GM12801 (cell line): Measurements from ENCODE around the gene UFC1.

ENCODE experiments used
- CTCF ChIP-seq: IDR thresholded peaks from one replicate; pipeline ENCODE4 v1.5.1; 2011; ENCODE audit warnings: control low read depth; ENCODE audit not compliant: insufficient read length; ENCODE audit errors: extremely low read depth

Gene UFC1

GRCh38 chr1:161179698-161180097 is 25.9 kb downstream of the UFC1 start:
- no peak for TF ChIP-seq CTCF

GRCh38 chr1:161180639-161181038 is 26.9 kb downstream of the UFC1 start:
- TF ChIP-seq CTCF = no peak

DNA sequence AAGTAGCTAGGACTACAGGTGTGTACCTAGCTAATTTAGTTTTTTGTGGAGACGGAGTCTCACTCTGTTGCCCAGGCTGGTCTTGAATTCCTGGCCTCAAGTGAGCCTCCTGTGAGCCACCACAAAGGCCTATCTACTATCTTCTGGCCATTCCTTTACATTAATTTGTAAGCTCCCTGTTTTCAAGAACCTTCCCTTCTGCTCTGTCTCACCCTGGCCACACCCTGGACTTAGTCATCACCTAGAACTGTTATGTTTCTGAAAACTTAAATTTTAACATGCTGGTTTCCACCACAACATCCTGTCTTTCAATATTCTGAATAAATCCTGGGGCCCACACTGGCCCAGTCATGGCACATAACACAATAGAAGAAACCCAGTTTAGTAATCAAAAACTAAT is 28.4 kb downstream of the UFC1 start:
- no peak for TF ChIP-seq CTCF

DNA sequence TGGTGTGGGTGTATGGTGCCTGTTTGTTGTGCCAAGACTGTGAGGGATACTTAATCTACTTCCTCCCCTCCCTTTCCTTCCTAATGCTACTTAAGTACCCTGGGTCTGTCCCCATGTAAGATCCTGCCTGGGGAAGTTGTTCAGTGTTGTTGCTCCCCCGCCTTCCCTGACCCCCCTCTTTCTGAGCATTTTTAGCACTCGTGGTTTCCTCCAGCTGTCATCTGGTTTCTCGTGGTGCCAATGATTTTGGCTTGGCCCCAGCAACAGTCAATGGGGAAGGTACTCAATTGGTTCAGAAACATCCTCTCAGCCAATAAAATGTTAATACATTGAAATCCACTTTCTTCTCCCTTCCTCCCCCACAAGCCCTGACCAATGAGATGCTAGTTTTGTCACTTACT is 31.5 kb downstream of the UFC1 start:
- TF ChIP-seq CTCF = no peak

DNA sequence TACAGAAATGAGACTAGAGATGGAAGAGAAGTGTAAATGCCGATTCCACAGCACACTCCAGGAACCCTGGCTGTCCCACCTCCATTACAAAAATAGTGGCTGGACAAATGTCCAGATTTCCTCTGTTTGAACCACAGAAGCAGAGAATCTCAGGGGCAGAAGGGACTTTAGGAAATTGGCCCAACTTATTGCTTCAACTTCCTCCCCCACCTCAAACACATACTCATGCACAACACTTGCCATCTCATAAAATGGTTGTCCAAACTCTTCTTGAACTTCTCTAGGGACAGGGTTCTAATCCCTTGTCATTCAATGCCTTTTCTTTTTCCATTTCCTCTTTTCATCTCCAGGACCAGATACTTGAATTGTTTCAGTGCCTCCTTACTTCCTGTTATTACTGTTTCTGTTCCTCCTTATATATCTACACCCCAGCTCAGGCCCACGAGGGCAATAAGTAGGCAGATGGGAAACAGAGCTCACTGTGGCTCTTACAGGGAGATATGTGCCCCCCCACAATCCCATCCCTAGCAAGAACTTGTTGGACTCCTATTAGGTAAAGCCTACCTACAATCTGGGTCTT is 32.0 kb downstream of the UFC1 start:
- no peak for TF ChIP-seq CTCF

- TF ChIP-seq CTCF = no peak
Measured at GRCh38 chr1:161187311-161187710, 33.5 kb downstream of the UFC1 start.

DNA sequence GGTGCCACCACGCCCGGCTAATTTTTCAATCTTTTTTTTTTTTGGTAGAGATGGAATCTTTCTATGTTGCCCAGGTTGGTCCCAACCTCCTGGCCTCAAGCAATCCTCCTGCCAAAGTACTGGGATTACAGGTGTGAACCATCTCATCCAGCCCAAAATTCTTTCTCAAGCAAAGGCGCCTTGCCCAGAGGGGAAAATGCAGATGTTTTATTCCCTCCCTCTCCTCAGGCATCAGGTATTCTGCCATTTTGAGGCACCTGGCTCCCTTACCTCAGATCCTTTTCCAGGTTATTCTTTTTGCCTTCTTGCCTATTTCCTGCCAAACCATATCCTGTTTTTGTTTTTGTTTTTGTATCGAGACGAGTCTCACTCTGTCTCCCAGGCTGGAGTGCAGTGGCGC is 34.6 kb downstream of the UFC1 start:
- TF ChIP-seq CTCF = no peak

- no peak for TF ChIP-seq CTCF
Measured at GRCh38 chr1:161189036-161189435, 35.3 kb downstream of the UFC1 start.
